Neural cell (in vitro differentiated cells): ENCODE measurements around the gene PTPRC.

ENCODE experiments used
- EP300 ChIP-seq: fragments of 450-650 bp; conservative IDR thresholded peaks from 2 replicates; pipeline ENCODE4 v1.6.1; 2014; ENCODE audit warnings: antibody characterized with exemption, mild to moderate bottlenecking, moderate library complexity; ENCODE audit not compliant: poor library complexity, severe bottlenecking
- EZH2 ChIP-seq: fragments of 200-600, 300-800 bp; shearing (Covaris generic), sonication (generic); IDR thresholded peaks from 2 replicates; pipeline ENCODE4 v1.6.1; 2014; ENCODE audit warnings: antibody characterized with exemption, low read length, borderline replicate concordance, mild to moderate bottlenecking; ENCODE audit not compliant: insufficient read depth, poor library complexity, severe bottlenecking
- MXI1 ChIP-seq: fragments of 450-650 bp; conservative IDR thresholded peaks from 2 replicates; pipeline ENCODE4 v1.6.1; 2014; ENCODE audit warnings: antibody characterized with exemption, mild to moderate bottlenecking; ENCODE audit not compliant: poor library complexity, severe bottlenecking
- POLR2AphosphoS5 ChIP-seq: IDR thresholded peaks from 2 replicates; pipeline ENCODE4 v1.6.1; 2012
- SMC3 ChIP-seq: fragments of 450-650 bp; conservative IDR thresholded peaks from 2 replicates; pipeline ENCODE4 v1.6.1; 2014; ENCODE audit warnings: antibody characterized with exemption, mild to moderate bottlenecking, moderate library complexity; ENCODE audit not compliant: poor library complexity
- TAF1 ChIP-seq: IDR thresholded peaks from 2 replicates; pipeline ENCODE4 v1.6.1; 2012; ENCODE audit warnings: low read depth
- TF ChIP-seq, protein P1 (sequence below): fragments of 450-650 bp; IDR thresholded peaks from 2 replicates; pipeline ENCODE4 v1.5.1; 2014; ENCODE audit warnings: antibody characterized with exemption, mild to moderate bottlenecking, moderate library complexity; ENCODE audit not compliant: poor library complexity, severe bottlenecking
- TF ChIP-seq, protein P2 (sequence below): IDR thresholded peaks from 2 replicates; pipeline ENCODE4 v1.6.1; 2012; ENCODE audit warnings: borderline replicate concordance

DNA sequence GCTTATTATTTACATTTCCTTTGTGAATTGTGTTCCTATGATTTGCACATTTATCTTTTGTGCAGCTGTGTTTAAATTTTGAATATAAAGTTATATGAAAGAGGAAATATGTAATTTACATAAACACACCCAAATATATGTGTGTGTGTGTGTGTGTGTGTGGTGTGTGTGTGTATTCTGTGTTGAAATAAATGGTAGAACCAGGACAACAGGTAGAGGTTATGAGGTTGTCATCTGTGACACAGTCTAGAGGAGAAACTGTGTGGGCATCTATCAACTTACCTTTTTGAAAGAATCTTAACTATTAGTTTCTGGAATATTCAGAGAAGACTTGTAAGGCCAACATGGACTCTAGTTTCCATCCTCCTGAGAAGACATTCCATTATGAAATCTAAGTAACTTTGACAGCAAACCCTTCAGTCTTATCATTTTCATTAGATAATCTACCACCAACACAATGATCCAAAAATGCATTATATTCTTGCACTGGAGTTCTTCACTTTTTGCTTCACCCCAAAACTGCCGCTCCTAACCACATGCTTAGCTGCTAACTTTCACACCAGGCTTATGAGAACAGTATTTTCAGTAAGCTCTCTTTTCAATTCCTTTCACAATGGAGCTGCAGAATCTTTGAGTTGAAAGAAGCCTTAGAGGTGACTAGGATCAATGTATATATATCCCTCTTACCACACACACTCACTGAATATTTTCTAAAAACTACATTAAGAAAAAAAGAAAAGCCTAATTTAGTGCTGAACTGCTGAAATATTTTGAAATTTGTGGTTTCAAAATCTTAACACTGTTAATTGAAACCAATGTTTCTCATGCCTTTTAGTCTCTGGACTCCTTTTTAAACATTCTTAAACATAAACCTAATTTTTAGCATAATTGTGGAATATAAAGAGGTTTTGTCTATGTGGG, 21.8 kb downstream of the PTPRC start:
- TF ChIP-seq, protein P1, sequence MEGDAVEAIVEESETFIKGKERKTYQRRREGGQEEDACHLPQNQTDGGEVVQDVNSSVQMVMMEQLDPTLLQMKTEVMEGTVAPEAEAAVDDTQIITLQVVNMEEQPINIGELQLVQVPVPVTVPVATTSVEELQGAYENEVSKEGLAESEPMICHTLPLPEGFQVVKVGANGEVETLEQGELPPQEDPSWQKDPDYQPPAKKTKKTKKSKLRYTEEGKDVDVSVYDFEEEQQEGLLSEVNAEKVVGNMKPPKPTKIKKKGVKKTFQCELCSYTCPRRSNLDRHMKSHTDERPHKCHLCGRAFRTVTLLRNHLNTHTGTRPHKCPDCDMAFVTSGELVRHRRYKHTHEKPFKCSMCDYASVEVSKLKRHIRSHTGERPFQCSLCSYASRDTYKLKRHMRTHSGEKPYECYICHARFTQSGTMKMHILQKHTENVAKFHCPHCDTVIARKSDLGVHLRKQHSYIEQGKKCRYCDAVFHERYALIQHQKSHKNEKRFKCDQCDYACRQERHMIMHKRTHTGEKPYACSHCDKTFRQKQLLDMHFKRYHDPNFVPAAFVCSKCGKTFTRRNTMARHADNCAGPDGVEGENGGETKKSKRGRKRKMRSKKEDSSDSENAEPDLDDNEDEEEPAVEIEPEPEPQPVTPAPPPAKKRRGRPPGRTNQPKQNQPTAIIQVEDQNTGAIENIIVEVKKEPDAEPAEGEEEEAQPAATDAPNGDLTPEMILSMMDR, result no peak
- TF ChIP-seq EZH2 (no peak), POLR2AphosphoS5 (no peak), SMC3 (no peak), TAF1 (no peak), MXI1 (no peak), EP300 (no peak)
- TF ChIP-seq, protein P2, sequence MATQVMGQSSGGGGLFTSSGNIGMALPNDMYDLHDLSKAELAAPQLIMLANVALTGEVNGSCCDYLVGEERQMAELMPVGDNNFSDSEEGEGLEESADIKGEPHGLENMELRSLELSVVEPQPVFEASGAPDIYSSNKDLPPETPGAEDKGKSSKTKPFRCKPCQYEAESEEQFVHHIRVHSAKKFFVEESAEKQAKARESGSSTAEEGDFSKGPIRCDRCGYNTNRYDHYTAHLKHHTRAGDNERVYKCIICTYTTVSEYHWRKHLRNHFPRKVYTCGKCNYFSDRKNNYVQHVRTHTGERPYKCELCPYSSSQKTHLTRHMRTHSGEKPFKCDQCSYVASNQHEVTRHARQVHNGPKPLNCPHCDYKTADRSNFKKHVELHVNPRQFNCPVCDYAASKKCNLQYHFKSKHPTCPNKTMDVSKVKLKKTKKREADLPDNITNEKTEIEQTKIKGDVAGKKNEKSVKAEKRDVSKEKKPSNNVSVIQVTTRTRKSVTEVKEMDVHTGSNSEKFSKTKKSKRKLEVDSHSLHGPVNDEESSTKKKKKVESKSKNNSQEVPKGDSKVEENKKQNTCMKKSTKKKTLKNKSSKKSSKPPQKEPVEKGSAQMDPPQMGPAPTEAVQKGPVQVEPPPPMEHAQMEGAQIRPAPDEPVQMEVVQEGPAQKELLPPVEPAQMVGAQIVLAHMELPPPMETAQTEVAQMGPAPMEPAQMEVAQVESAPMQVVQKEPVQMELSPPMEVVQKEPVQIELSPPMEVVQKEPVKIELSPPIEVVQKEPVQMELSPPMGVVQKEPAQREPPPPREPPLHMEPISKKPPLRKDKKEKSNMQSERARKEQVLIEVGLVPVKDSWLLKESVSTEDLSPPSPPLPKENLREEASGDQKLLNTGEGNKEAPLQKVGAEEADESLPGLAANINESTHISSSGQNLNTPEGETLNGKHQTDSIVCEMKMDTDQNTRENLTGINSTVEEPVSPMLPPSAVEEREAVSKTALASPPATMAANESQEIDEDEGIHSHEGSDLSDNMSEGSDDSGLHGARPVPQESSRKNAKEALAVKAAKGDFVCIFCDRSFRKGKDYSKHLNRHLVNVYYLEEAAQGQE, result no peak
